Mesenchymal stem cell (in vitro differentiated cells and primary cell): ENCODE measurements around the gene OR10J4.

Source experiments
- DNase-seq: peaks from one replicate; pipeline ENCODE4 v3.0.0-alpha.2; 2013
- H2AFZ ChIP-seq: one replicate; pipeline ENCODE4 v1.6.1; 2013; ENCODE audit warnings: low read depth, mild to moderate bottlenecking, control low read depth, inconsistent platforms, low read length, moderate library complexity
- H2AK5ac ChIP-seq: 2 replicates; pipeline ENCODE4 v1.6.1; 2013; ENCODE audit warnings: low read length, moderate library complexity, mild to moderate bottlenecking, inconsistent platforms; ENCODE audit not compliant: severe bottlenecking
- H2BK120ac ChIP-seq: one replicate; pipeline ENCODE4 v1.6.1; 2013; ENCODE audit warnings: low read depth, mild to moderate bottlenecking, inconsistent platforms, low read length, moderate library complexity
- H2BK12ac ChIP-seq, 2 experiments: one replicate each; pipeline ENCODE4 v1.6.1; 2013; ENCODE audit warnings: inconsistent platforms in 2 of 2, low read length in 2 of 2, mild to moderate bottlenecking in 2 of 2, moderate library complexity in 2 of 2, control low read depth in 1 of 2
- H2BK15ac ChIP-seq: one replicate; pipeline ENCODE4 v1.6.1; 2013; ENCODE audit warnings: mild to moderate bottlenecking, low read depth, inconsistent platforms; ENCODE audit not compliant: poor library complexity, severe bottlenecking
- H2BK5ac ChIP-seq: 2 replicates; pipeline ENCODE4 v1.6.1; 2013; ENCODE audit warnings: low read depth, mild to moderate bottlenecking, low read length, control low read depth, inconsistent platforms; ENCODE audit not compliant: poor library complexity, severe bottlenecking
- H3K14ac ChIP-seq, 2 experiments: one replicate each; pipeline ENCODE4 v1.6.1; 2013; ENCODE audit warnings: inconsistent platforms in 2 of 2, low read length in 2 of 2, control low read depth in 1 of 2, mild to moderate bottlenecking in 1 of 2, moderate library complexity in 1 of 2
- H3K18ac ChIP-seq, 2 experiments: one replicate each; pipeline ENCODE4 v1.6.1; 2013; ENCODE audit warnings: inconsistent platforms in 2 of 2, low read length in 2 of 2, control low read depth in 1 of 2, low read depth in 1 of 2, mild to moderate bottlenecking in 1 of 2
- H3K23ac ChIP-seq, 2 experiments: one replicate each; pipeline ENCODE4 v1.6.1; 2013; ENCODE audit warnings: inconsistent platforms in 2 of 2, low read length in 2 of 2, mild to moderate bottlenecking in 2 of 2, moderate library complexity in 2 of 2, control low read depth in 1 of 2
- H3K27ac ChIP-seq: 2 replicates; pipeline ENCODE4 v1.5.1; 2013; ENCODE audit warnings: mild to moderate bottlenecking, moderate library complexity, low read length, control low read depth, inconsistent platforms; ENCODE audit not compliant: poor library complexity, severe bottlenecking
- H3K27me3 ChIP-seq, 2 experiments: 2 replicates each; pipeline versions ENCODE4 v1.6.1 to v1.7.0; 2013; ENCODE audit warnings: low read length in 2 of 2, mild to moderate bottlenecking in 2 of 2, moderate library complexity in 2 of 2, control low read depth in 1 of 2, inconsistent platforms in 1 of 2; ENCODE audit not compliant: control insufficient read depth in 1 of 2, insufficient read depth in 1 of 2
- H3K36me3 ChIP-seq, 2 experiments: 2 replicates each; pipeline versions ENCODE4 v1.6.1 to v1.7.0; 2013; ENCODE audit warnings: low read length in 2 of 2, control low read depth in 1 of 2, inconsistent platforms in 1 of 2, low read depth in 1 of 2, mild to moderate bottlenecking in 1 of 2; ENCODE audit not compliant: insufficient read depth in 2 of 2, control insufficient read depth in 1 of 2
- H3K4ac ChIP-seq, 2 experiments: one replicate each; pipeline ENCODE4 v1.6.1; 2013; ENCODE audit warnings: inconsistent platforms in 2 of 2, low read length in 2 of 2, mild to moderate bottlenecking in 2 of 2, moderate library complexity in 2 of 2, control low read depth in 1 of 2, low read depth in 1 of 2
- H3K4me1 ChIP-seq: 2 replicates; pipeline ENCODE4 v1.6.1; 2013; ENCODE audit warnings: low read depth, low read length, control low read depth; ENCODE audit not compliant: control insufficient read depth, insufficient read depth
- H3K4me2 ChIP-seq: 2 replicates; pipeline ENCODE4 v1.6.1; 2013; ENCODE audit warnings: low read length, mild to moderate bottlenecking, inconsistent platforms; ENCODE audit not compliant: poor library complexity, severe bottlenecking
- H3K4me3 ChIP-seq, 2 experiments: 2 replicates each; pipeline versions ENCODE4 v1.5.1 to v1.7.0; 2013; ENCODE audit warnings: low read length in 2 of 2, mild to moderate bottlenecking in 2 of 2, control low read depth in 1 of 2, low read depth in 1 of 2; ENCODE audit not compliant: insufficient read depth in 1 of 2
- H3K79me1 ChIP-seq: replicated peaks from 2 replicates; pipeline ENCODE4 v1.6.1; 2013; ENCODE audit warnings: mild to moderate bottlenecking, control low read depth, low read length, inconsistent platforms; ENCODE audit not compliant: poor library complexity, severe bottlenecking
- H3K9ac ChIP-seq: 2 replicates; pipeline ENCODE4 v1.7.0; 2013; ENCODE audit warnings: mild to moderate bottlenecking, low read length, moderate library complexity
- H3K9me3 ChIP-seq: 2 replicates; pipeline ENCODE4 v1.7.0; 2013; ENCODE audit warnings: mild to moderate bottlenecking, low read length; ENCODE audit not compliant: control insufficient read depth
- H4K8ac ChIP-seq: one replicate; pipeline ENCODE4 v1.6.1; 2013; ENCODE audit warnings: inconsistent platforms, mild to moderate bottlenecking, low read length, moderate library complexity
- H4K91ac ChIP-seq: one replicate; pipeline ENCODE4 v1.6.1; 2013; ENCODE audit warnings: mild to moderate bottlenecking, low read length, inconsistent platforms
- WGBS: methylation state at CpG from one replicate; pipeline ENCODE4 v1.1.7; 2013; ENCODE audit warnings: mixed read lengths; 5-methylcytosine and 5-hydroxymethylcytosine counted together

Gene OR10J4

DNA sequence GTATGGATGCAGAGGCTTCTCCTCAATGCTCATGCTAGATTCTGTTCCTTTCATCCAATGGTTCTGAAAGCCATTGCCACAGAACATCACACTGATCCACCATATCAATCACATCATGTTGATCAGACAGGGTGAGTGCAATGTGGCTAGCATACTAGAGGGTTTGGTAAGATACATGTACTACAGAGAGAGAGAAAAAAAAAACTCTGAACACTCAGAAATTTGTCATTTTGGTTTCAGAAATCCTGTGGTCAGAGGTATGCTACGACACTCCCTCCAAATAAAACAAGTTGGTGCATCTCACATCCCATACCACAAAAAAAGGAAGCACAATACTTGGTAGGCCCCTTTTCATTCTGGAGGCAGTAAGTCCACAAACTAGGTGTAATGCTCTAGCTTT is 42.9 kb downstream of the OR10J4 start:
- Histone ChIP-seq H3K18ac (no peak overlapping the region), H2BK12ac (no peak overlapping the region), H3K4me1 (no peaks in the 10 kb centered on the region), H3K4me2 (no peak overlapping the region), H4K8ac (no peak overlapping the region), H3K9ac (no peak overlapping the region), H2BK120ac (no peak overlapping the region), H3K27me3 (no peaks in the 10 kb centered on the region), H4K91ac (no peak overlapping the region), H3K79me1 (no peaks in the 10 kb centered on the region), H3K23ac (no peak overlapping the region), H3K9me3 (peaks cover 10% of the 10 kb centered on the region), H3K27ac (no peak overlapping the region), H2AFZ (no peak overlapping the region), H2BK5ac (no peak overlapping the region), H3K14ac (no peak overlapping the region), H2AK5ac (no peak overlapping the region), H3K36me3 (no peaks in the 10 kb centered on the region), H2BK15ac (no peak overlapping the region), H3K4me3 (no peak overlapping the region), H3K4ac (no peak overlapping the region)
- no peak for DNase-seq
- 0% methylated on average over 1 of the region's 1 CpG for WGBS
